ENCODE measurements around the gene MVB12B. TPM values are rescaled to one million over a fixed set of nuclear protein-coding genes. Genes with fewer than 3 reads are reported as not detected.

MVB12B gene
- total RNA-seq, 1 experiment from 2014 or later, result 10.9 TPM

DNA sequence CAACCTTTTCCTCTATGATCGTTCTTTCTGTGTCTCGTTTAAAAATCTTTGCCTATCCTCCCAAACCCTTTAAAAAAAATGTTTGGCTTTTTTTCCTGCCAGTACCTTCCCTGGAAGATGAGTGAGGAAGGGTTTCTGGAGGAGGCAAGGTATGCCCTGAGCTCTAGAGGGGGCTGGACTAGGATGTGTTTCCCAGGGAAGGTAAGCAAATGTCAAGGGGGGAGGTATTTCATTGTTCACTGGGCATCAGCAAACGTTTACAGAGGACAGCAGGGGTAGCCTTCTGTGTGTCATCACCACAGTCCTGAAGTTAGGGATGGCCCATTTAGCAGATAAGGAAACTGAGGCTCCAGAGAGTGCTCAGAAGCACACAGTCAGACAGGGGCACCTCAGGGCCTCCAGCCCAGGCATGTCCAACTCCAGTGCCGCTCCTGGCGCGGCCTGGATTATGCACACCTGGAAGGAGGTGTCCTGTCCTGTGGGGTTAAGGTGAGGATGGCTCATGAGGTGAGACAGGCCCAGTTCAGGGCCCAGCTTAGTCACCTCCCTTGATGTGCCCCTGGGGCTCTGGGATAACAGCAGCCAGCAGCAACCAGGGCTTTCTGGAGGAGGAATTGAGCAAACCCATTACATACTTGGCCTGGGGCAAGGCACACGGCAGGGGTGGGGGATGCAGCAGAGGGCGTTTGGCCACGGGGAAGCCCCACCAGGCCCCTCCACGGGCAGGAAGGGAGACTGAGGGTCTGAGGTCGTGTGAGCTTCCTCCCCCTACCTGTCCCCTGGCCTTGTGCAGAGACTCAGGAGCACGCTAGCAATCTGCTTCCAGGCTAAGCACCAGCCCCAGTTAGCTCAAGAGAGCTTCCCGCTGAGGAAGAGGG is 186.8 kb downstream of the MVB12B start:
- DNase-seq (ENCODE audit: low read depth, low spot score) (no peak), ATAC-seq (peak; percentile 22)
- Histone ChIP-seq H3K79me2 (ENCODE audit: insufficient read depth, low read length) (no peaks in the 10 kb centered on the region), H3K4me3 (replicated peaks in 1 of 2; ENCODE audit: low read depth in 1 of 2, low read length in 2 of 2) (no peak overlapping the region), H3K9me3 (ENCODE audit: control insufficient read depth in 1 of 2, insufficient read depth in 1 of 2, low read depth in 1 of 2, low read length in 2 of 2) (no peaks in the 10 kb centered on the region), H4K20me1 (ENCODE audit: insufficient read depth) (no peaks in the 10 kb centered on the region), H2AFZ (ENCODE audit: low read depth, low read length, poor library complexity, severe bottlenecking) (no peak overlapping the region), H3K27me3 (ENCODE audit: insufficient read depth, low read length) (peaks cover 12% of the 10 kb centered on the region; the same call in 1 of the 2 replicates), H3K36me3 (ENCODE audit: control insufficient read depth in 1 of 2, insufficient read depth in 2 of 2, low read length in 2 of 2) (no peaks in the 10 kb centered on the region), H3K27ac (ENCODE audit: low read depth, low read length) (no peak overlapping the region), H3K4me2 (ENCODE audit: low read length) (peak overlapping the region; percentile 64), H3K4me1 (ENCODE audit: control insufficient read depth in 1 of 2, insufficient read depth in 2 of 2, low read length in 2 of 2) (peaks cover 14 to 21% of the 10 kb centered on the region in 2 experiments; a peak in 3 of 4 replicates), H3K9ac (ENCODE audit: low read length) (no peak overlapping the region), H3K9me2 (ENCODE audit: insufficient read depth) (no peaks in the 10 kb centered on the region)
- POLR2A ChIA-PET, result interaction anchor here (1.1 kb wide), 1 partner anchor 268 kb away, joined by 3 read pairs; no protein-coding TSS in a partner anchor
- CTCF ChIA-PET, result interaction anchor here (1.1 to 1.4 kb wide), 3 partner anchors 42 to 268 kb away, joined by 3 to 4 read pairs (median 3); no protein-coding TSS in a partner anchor
- BruUV-seq (replicated peaks), result no TSS peak
- RAD21 ChIA-PET (ENCODE audit: low non-redundant PET in 1 of 2, low total read pairs in 2 of 2, uncharacterized antibody in 2 of 2, unreplicated experiment in 2 of 2), result no interaction called here
- no peak for TF ChIP-seq POLR2AphosphoS5 (IDR thresholded peaks at IDR 0.05; ENCODE audit: low read depth, low read length)
- TF ChIP-seq ZFX (IDR thresholded peaks at IDR 0.05), result no peak
- TF ChIP-seq SIN3A (IDR thresholded peaks at IDR 0.05; ENCODE audit: low read depth), result no peak
- TF ChIP-seq POLR2A (IDR thresholded peaks at IDR 0.05; ENCODE audit: borderline replicate concordance, extremely low read depth, insufficient read depth, insufficient read length), result no peak
- TF ChIP-seq, protein P1, sequence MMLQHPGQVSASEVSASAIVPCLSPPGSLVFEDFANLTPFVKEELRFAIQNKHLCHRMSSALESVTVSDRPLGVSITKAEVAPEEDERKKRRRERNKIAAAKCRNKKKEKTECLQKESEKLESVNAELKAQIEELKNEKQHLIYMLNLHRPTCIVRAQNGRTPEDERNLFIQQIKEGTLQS (IDR thresholded peaks at IDR 0.05), result no peak
- no peak for TF ChIP-seq CBX3 (IDR thresholded peaks at IDR 0.05; ENCODE audit: low read depth)
- no peak for TF ChIP-seq JUND (IDR thresholded peaks at IDR 0.05)
- TF ChIP-seq ZNF274 (IDR thresholded peaks at IDR 0.05; ENCODE audit: low read depth, low read length), result no peak
- TF ChIP-seq SP1 (IDR thresholded peaks at IDR 0.05; ENCODE audit: low read depth), result no peak
- TF ChIP-seq, protein P2, sequence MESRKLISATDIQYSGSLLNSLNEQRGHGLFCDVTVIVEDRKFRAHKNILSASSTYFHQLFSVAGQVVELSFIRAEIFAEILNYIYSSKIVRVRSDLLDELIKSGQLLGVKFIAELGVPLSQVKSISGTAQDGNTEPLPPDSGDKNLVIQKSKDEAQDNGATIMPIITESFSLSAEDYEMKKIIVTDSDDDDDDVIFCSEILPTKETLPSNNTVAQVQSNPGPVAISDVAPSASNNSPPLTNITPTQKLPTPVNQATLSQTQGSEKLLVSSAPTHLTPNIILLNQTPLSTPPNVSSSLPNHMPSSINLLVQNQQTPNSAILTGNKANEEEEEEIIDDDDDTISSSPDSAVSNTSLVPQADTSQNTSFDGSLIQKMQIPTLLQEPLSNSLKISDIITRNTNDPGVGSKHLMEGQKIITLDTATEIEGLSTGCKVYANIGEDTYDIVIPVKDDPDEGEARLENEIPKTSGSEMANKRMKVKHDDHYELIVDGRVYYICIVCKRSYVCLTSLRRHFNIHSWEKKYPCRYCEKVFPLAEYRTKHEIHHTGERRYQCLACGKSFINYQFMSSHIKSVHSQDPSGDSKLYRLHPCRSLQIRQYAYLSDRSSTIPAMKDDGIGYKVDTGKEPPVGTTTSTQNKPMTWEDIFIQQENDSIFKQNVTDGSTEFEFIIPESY (IDR thresholded peaks at IDR 0.05; ENCODE audit: extremely low read depth, insufficient replicate concordance, low read length), result no peak
- no peak for TF ChIP-seq EGR1 (IDR thresholded peaks at IDR 0.05; ENCODE audit: low read depth)
- TF ChIP-seq, protein P3, sequence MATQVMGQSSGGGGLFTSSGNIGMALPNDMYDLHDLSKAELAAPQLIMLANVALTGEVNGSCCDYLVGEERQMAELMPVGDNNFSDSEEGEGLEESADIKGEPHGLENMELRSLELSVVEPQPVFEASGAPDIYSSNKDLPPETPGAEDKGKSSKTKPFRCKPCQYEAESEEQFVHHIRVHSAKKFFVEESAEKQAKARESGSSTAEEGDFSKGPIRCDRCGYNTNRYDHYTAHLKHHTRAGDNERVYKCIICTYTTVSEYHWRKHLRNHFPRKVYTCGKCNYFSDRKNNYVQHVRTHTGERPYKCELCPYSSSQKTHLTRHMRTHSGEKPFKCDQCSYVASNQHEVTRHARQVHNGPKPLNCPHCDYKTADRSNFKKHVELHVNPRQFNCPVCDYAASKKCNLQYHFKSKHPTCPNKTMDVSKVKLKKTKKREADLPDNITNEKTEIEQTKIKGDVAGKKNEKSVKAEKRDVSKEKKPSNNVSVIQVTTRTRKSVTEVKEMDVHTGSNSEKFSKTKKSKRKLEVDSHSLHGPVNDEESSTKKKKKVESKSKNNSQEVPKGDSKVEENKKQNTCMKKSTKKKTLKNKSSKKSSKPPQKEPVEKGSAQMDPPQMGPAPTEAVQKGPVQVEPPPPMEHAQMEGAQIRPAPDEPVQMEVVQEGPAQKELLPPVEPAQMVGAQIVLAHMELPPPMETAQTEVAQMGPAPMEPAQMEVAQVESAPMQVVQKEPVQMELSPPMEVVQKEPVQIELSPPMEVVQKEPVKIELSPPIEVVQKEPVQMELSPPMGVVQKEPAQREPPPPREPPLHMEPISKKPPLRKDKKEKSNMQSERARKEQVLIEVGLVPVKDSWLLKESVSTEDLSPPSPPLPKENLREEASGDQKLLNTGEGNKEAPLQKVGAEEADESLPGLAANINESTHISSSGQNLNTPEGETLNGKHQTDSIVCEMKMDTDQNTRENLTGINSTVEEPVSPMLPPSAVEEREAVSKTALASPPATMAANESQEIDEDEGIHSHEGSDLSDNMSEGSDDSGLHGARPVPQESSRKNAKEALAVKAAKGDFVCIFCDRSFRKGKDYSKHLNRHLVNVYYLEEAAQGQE (IDR thresholded peaks at IDR 0.05; ENCODE audit: low read depth), result no peak
- TF ChIP-seq, protein P4, sequence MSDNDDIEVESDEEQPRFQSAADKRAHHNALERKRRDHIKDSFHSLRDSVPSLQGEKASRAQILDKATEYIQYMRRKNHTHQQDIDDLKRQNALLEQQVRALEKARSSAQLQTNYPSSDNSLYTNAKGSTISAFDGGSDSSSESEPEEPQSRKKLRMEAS (IDR thresholded peaks at IDR 0.05), result no peak
- TF ChIP-seq YY1 (IDR thresholded peaks at IDR 0.05; ENCODE audit: extremely low read depth, insufficient replicate concordance, low read depth, low read length), result no peak
- no peak for TF ChIP-seq EZH2 (IDR thresholded peaks at IDR 0.05)
- intact Hi-C loops (cut with micrococcal nuclease), result no loop called here

Data from HCT116 (cell line).